Ectodermal cell (in vitro differentiated cells): Measurements from ENCODE around the gene STIM2.

Experiments
- H3K27ac ChIP-seq: 2 replicates; pipeline ENCODE4 v1.7.0; 2013; ENCODE audit warnings: mild to moderate bottlenecking, low read depth, low read length; ENCODE audit not compliant: insufficient read depth, poor library complexity, severe bottlenecking
- H3K27me3 ChIP-seq: 2 replicates; pipeline ENCODE4 v1.7.0; 2013; ENCODE audit warnings: mild to moderate bottlenecking, low read length; ENCODE audit not compliant: insufficient read depth, control insufficient read depth, poor library complexity, severe bottlenecking
- H3K36me3 ChIP-seq: one replicate; pipeline ENCODE4 v1.7.0; 2013; ENCODE audit warnings: low read length; ENCODE audit not compliant: control insufficient read depth, insufficient read depth
- H3K4me1 ChIP-seq: one replicate; pipeline ENCODE4 v1.7.0; 2013; ENCODE audit warnings: low read length; ENCODE audit not compliant: control insufficient read depth, insufficient read depth
- H3K4me3 ChIP-seq: 2 replicates; pipeline ENCODE4 v1.7.0; 2013; ENCODE audit warnings: low read depth, low read length, control low read depth; ENCODE audit not compliant: insufficient read depth
- H3K9me3 ChIP-seq: 2 replicates; pipeline ENCODE4 v1.7.0; 2013; ENCODE audit warnings: mild to moderate bottlenecking, low read length, moderate library complexity; ENCODE audit not compliant: control insufficient read depth
- WGBS, 2 experiments: methylation state at CpG; one replicate each; pipeline ENCODE4 v1.1.7; 2013; ENCODE audit warnings: missing lambda C conversion rate in 2 of 2; 5-methylcytosine and 5-hydroxymethylcytosine counted together

STIM2 gene

GRCh38 chr4:27003642-27004113 is 143.0 kb downstream of the STIM2 start:
- H3K9me3 ChIP-seq: no peaks in the 10 kb centered on the region
- H3K4me1 ChIP-seq: no peaks in the 10 kb centered on the region
- H3K4me3 ChIP-seq: no peak overlapping the region
- whole genome bisulfite sequencing, 2 experiments: 86 to 95% methylated on average over 5 of the region's 5 CpGs
- H3K36me3 ChIP-seq: no peaks in the 10 kb centered on the region
- H3K27me3 ChIP-seq: no peaks in the 10 kb centered on the region
- no peak overlapping the region for H3K27ac ChIP-seq

- H3K27ac ChIP-seq: no peak overlapping the region
- H3K4me3 ChIP-seq: no peak overlapping the region
- H3K4me1 ChIP-seq: no peaks in the 10 kb centered on the region
- H3K27me3 ChIP-seq: no peaks in the 10 kb centered on the region
- no peaks in the 10 kb centered on the region for H3K9me3 ChIP-seq
- no peaks in the 10 kb centered on the region for H3K36me3 ChIP-seq
These were observed 144.9 kb downstream of the STIM2 start for GRCh38 chr4:27005501-27005900.

- Histone ChIP-seq H3K4me3 (no peak overlapping the region), H3K27ac (no peak overlapping the region), H3K4me1 (no peaks in the 10 kb centered on the region), H3K9me3 (no peaks in the 10 kb centered on the region), H3K36me3 (no peaks in the 10 kb centered on the region), H3K27me3 (no peaks in the 10 kb centered on the region)
- WGBS, 2 experiments: 90 to 98% methylated on average over 5 to 10 of the region's 10 CpGs
These were observed 145.4 kb downstream of the STIM2 start for GRCh38 chr4:27005905-27006590.

- H3K36me3 ChIP-seq: no peaks in the 10 kb centered on the region
- no peaks in the 10 kb centered on the region for H3K27me3 ChIP-seq
- H3K4me3 ChIP-seq: no peak overlapping the region
- no peaks in the 10 kb centered on the region for H3K4me1 ChIP-seq
- H3K9me3 ChIP-seq: no peaks in the 10 kb centered on the region
- no peak overlapping the region for H3K27ac ChIP-seq
- WGBS, 2 experiments: 45 to 50% methylated on average over 2 of the region's 2 CpGs
These were observed 146.0 kb downstream of the STIM2 start for GRCh38 chr4:27006646-27007045.

- Histone ChIP-seq H3K36me3 (no peaks in the 10 kb centered on the region), H3K9me3 (no peaks in the 10 kb centered on the region), H3K4me1 (no peaks in the 10 kb centered on the region), H3K27ac (no peak overlapping the region), H3K27me3 (no peaks in the 10 kb centered on the region), H3K4me3 (no peak overlapping the region)
- WGBS, 2 experiments: 86 to 100% methylated on average over 3 of the region's 3 CpGs
These were observed 146.9 kb downstream of the STIM2 start for GRCh38 chr4:27007507-27007906.

GRCh38 chr4:27008679-27009078 is 148.0 kb downstream of the STIM2 start:
- H3K27me3 ChIP-seq: no peaks in the 10 kb centered on the region
- H3K27ac ChIP-seq: no peak overlapping the region
- WGBS, 2 experiments: 87 to 95% methylated on average over 4 of the region's 4 CpGs
- no peaks in the 10 kb centered on the region for H3K36me3 ChIP-seq
- H3K4me1 ChIP-seq: no peaks in the 10 kb centered on the region
- no peak overlapping the region for H3K4me3 ChIP-seq
- no peaks in the 10 kb centered on the region for H3K9me3 ChIP-seq

- WGBS, 2 experiments: 88 to 95% methylated on average over 3 to 4 of the region's 4 CpGs
- no peak overlapping the region for H3K27ac ChIP-seq
- no peaks in the 10 kb centered on the region for H3K27me3 ChIP-seq
- no peaks in the 10 kb centered on the region for H3K9me3 ChIP-seq
- no peaks in the 10 kb centered on the region for H3K36me3 ChIP-seq
- H3K4me3 ChIP-seq: no peak overlapping the region
- no peaks in the 10 kb centered on the region for H3K4me1 ChIP-seq
These were observed 148.9 kb downstream of the STIM2 start for GRCh38 chr4:27009539-27009938.

GRCh38 chr4:27010334-27010940 is 149.8 kb downstream of the STIM2 start:
- Histone ChIP-seq H3K36me3 (no peaks in the 10 kb centered on the region), H3K27ac (no peak overlapping the region), H3K9me3 (no peaks in the 10 kb centered on the region), H3K4me3 (no peak overlapping the region), H3K4me1 (no peaks in the 10 kb centered on the region), H3K27me3 (no peaks in the 10 kb centered on the region)
- 75 to 83% methylated on average over 4 to 6 of the region's 6 CpGs for WGBS, 2 experiments

- no peak overlapping the region for H3K4me3 ChIP-seq
- H3K36me3 ChIP-seq: no peaks in the 10 kb centered on the region
- no peaks in the 10 kb centered on the region for H3K9me3 ChIP-seq
- H3K27ac ChIP-seq: no peak overlapping the region
- no peaks in the 10 kb centered on the region for H3K4me1 ChIP-seq
- no peaks in the 10 kb centered on the region for H3K27me3 ChIP-seq
- 94% methylated on average over 3 of the region's 3 CpGs for WGBS, 2 experiments
These were observed 150.8 kb downstream of the STIM2 start for GRCh38 chr4:27011401-27011800.

- no peaks in the 10 kb centered on the region for H3K27me3 ChIP-seq
- no peak overlapping the region for H3K4me3 ChIP-seq
- H3K4me1 ChIP-seq: no peaks in the 10 kb centered on the region
- no peaks in the 10 kb centered on the region for H3K9me3 ChIP-seq
- no peaks in the 10 kb centered on the region for H3K36me3 ChIP-seq
- no CpG with 5 or more reads among the region's 4 CpGs for WGBS, 2 experiments
- no peak overlapping the region for H3K27ac ChIP-seq
These were observed 152.4 kb downstream of the STIM2 start for GRCh38 chr4:27013012-27013411.
